GM20431 (cell line): ENCODE data around the gene TCERG1.

Experiments used
- in situ Hi-C: fragments of 300-500 bp; cut with MseI, MboI; formaldehyde crosslinking; loops from one replicate; pipeline ENCODE4 v1.15.0; 2020; ENCODE audit warnings: low sequenced_read_pairs; ENCODE audit not compliant: unreplicated experiment

The TCERG1 gene

DNA sequence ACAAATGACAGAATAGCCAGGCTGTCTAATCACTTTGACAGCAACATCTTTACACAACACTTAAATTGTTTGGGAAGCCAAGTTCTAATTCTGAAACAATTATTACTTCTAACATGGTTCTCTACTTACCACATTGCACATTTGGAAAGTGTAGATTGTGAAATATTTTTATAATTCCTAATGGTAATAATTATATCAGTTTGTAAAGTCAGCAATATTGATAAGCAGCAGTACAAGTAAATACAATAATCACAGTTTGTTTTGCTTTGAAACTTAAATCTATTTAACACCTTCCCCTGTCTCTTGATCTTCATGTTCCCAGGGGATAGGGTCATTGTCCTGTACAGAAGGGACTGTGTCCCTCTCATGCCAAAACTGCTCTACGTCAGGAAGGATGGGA is 67.4 kb downstream of the TCERG1 start:
- in situ Hi-C loops, result no loop called here

DNA sequence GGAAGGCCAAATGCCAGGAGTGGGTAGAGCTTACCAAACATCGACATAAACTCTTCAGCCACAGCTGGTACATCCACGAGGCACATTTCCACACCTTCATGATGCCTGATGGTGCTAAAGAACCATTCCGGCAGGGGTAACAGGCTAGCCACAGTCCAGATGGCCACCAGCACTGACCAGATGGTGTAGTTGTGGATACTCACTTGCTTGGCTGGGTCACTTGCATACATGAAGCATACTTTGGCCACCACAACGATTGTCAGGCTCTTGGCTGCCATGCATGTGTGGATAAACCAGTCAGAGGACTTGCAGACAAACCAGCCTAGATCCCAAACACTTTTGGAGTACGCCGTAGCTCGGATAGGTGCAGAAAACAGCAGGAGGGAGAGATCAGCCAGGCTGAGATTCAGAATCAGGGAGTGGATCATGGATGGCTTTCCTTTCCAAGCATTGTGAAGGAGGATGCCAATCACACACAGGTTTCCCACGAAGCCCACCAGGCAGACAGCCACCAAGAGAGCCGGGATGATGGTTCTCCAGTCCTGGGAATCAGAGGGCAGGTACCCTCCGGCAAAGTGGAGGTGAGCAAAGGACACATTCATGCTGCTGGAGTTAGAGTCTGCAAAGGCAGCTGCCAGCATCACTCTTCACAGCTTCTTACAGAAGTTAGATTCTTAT is 68.5 kb downstream of the TCERG1 start:
- in situ Hi-C loops, result no loop called here

DNA sequence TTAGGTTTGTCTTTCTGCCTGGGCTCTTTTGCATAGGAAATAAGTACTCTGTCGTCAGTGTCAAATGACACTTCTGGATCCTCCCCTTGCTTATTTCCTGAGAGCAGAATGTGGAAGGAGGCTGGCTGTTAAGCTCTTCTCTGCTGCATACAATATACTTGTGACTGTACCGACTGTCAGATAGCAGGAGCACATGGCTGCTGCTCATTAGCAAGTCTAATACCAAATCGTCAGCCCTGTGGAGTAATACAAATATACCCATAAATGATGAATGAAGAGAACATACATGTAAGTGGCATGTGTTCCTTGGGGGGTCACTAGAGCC is 69.0 kb downstream of the TCERG1 start, which contains the start of gene GPR151:
GPR151 (minus strand) TSS at position 40 of the 325 bp plus-strand sequence. CDS start 77 bp downstream, outside the sequence.
- in situ Hi-C loops, result no loop called here

DNA sequence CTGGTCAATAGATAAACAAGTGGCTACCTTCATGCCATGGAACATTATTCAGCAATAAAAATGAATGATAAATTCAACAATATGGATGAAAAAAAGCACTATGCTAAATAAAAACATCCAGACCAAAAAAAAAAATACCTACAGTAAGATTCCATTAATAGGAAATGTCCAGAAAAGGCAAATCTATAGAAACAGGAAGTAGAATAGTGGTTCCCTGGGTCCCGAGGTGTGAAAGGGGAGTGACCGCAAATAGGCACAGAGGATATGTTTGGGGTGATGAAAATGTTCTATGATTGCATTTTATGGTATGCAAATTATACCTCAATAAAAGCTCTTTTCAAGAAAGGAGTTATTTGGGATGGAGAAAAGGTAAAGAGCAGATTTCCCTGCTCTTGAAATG is 72.4 kb downstream of the TCERG1 start:
- in situ Hi-C loops, result no loop called here

DNA sequence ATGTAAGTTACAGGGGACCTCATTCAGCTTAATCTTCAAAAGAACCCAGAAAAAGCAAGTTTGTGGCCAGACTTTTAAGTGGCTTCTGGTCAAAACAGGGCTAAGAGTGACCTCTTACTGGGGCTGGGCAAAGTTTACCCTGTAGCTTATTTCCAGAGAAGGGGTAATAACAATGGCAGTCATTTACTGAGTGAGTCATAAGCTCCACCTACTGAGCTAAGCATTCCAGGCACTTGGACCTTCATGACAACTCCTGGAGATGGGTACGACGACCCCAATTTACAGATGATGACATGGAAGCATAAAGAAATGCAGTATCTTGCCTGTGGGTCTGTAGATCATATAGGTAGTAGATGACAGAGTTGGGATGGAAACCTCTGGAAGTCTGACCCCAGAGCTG is 73.6 kb downstream of the TCERG1 start:
- in situ Hi-C loops, result no loop called here

DNA sequence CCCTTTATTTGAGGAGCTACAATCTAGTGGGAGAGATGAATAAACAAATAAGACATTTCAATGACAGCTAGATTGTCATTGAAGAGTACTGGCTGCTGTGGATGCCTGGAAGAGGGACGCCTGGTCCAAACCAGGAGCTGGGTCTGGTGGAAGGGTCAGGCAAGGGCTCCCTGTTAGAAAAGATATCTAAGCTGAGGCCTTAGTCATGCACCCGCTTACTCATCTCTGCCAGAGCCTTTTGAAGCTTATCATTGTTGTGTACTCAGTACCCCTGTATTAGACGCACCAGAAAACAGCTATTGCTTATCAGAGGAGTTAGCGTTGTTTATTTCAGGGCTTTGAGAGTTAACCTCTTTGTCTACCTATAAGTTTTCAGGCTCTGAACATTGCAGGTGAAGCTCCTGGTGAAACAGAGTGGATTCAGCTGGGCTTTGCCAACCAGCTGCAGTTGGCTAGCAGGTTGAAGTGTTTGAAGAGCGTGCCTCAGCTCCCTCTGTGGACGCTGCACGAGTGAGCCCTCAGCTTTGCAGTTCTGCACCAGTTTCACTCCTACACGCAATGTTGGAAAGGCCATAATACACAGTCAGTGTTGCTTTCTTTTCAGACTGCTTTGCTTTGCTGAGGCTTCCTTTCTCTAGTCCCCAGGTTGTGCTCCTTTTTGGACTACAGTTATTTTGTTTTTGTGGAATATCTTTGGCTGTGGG is 74.4 kb downstream of the TCERG1 start:
- in situ Hi-C loops, result no loop called here

DNA sequence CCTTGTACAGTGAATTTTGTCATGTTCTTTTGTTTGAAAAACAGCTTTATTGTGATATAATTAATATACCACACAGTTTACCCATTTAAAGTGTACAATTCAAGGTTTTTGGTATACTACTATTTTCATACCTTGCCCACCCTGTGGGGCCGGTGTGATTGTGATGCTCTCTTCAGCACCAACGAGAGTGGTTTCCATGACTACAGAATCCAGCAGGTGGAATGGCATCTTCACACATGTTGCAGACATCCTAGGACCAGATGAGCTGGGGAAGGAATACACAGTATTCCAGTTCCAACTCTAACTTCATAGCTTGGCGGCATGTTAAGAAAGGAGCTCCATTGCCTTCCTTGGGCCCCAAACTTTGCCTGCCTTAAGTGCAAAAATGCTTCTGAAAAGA is 76.6 kb downstream of the TCERG1 start:
- in situ Hi-C loops, result no loop called here

DNA sequence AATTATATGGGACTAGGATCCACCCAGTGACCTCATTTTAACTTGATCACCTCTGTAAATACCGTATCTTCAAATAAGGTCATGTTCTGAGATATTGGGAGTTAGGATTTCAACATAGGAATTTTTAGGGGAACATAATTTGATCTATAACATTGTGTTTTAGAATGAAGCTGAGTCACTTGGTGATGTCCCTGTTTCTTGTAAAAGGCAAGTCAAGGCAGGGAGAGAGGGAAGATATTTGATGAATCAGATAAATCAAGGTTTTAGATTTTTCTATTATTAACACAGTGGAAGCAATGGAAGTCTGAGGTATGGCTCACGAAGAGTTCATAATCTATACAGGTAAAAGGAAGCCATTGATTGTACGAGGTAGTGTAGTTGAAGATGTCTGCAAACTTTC is 80.7 kb downstream of the TCERG1 start:
- in situ Hi-C loops, result no loop called here

DNA sequence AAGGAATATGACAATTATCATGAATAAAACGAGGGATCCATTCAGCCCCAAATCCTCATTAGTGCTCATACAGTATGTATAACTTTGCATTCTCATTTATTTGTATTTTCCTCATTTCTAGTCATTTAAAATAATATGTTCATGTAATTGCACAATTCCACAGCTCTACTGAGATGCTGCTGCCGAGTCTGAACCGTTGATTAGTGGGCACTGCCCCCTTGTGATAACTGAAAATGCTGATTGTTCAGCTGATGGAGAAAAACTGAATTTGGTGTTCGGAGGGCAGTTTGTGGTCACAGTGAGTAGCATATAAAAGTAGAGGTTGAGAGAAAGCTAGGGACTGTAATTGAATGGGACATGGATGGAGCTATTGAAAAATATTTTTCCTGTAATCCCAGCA is 81.1 kb downstream of the TCERG1 start:
- in situ Hi-C loops, result no loop called here

DNA sequence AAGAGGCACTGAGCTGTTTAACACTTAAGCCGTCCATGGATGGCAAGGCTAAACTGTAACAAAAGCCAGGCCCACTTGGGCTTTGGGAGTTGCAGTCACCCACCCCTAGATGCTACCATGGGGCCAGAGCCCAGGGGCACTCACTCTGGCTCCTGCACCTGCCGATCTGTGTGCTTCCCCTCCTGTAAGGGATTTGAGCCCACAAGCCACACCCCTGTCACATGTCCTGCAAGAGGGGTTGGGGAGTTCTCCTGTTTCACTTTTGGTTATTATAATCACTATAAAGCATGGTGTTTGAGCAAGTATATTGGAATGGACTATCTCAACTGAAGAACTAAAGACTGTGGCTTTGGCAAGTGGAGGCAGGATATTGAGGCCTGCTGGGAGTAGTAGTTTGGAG is 82.9 kb downstream of the TCERG1 start:
- in situ Hi-C loops, result loop anchor here (10.0 kb wide), 1 partner anchor 435 kb away; no protein-coding TSS in a partner anchor

DNA sequence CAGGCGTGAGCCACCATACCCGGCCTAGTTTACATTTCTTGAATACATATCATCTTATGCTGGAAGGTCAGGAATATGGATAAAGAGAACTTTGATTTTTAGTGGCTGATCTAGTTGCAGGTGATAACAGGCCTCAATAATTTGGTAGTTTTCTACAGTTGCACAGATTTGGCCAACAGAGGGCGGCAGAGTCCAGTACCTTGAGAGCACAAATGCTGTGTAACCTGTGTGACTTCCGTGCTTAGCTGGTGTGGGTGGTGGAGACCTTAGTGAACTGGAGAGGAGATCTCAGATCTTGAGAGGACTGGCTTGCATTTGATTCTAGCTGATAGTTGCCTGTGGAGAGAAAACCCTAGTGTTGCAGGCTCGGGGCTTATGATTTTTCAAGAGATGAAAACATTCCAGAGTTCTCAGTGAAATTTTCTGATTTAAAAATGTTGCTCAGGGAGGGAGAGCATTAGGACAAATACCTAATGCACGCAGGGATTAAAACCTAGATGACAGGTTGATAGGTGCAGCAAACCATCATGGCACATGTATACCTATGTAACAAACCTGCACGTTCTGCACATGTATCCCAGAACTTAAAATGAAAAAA is 86.2 kb downstream of the TCERG1 start:
- in situ Hi-C loops, result loop anchor here (10.0 kb wide), 1 partner anchor 431 kb away; no protein-coding TSS in a partner anchor

DNA sequence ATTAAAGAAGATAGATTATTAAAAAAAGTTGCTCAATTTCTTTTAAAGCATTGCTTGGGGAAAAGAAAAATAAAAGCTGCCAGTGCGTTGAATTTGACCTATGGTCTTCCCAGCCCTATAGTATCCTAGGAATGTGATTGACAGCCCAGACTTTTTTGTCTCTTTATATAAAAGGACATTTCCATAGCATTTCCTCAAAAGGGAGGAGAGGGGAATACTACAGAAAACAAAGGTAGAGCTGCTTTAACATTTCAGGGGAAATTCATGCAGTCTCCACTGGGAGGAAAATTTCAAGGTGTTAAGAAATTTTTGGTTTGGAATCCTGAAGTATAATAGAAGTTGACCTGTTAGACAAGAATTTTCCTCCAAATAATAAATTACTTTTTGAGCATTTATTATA is 86.7 kb downstream of the TCERG1 start:
- in situ Hi-C loops, result loop anchor here (10.0 kb wide), 1 partner anchor 431 kb away; no protein-coding TSS in a partner anchor

DNA sequence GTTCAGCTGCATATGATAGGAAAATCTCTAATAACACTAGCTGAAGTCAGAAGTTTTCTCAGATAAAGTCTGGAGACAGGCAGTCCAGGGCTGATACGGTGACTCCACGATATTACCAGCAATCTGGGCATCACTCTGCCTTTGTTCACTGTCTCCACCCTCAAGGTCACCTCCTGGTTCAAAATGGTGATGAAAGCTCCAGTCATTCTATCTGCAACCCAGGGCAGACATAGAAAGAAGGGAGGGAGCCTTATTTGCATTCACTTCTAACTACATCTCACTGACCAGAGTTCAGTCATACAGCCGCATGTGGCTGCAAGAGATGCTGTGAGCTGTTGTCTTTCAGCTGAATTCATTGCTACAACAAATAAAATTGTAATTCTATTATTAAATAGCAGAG is 91.3 kb downstream of the TCERG1 start:
- in situ Hi-C loops, result loop anchor here (10.0 kb wide), 1 partner anchor 426 kb away; no protein-coding TSS in a partner anchor

DNA sequence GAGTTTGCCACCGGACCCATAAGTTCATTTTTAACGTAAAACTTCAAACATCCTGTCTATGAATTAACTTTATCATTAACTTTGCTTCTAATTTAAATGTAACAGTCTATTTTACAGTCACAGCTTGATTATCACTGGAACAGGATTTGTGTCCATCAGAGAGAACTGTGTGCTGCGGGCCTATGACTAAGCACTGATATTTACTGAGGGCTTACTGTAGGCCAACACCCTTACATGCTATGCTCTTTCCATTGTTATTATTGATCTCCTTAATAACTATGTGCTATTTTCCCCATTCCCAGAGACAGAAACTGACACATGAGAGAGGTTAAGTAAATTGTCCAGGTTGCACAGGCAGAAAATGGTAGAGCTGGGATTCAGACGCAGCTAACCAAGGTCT is 92.8 kb downstream of the TCERG1 start:
- in situ Hi-C loops, result loop anchor here (10.0 kb wide), 1 partner anchor 425 kb away; no protein-coding TSS in a partner anchor

DNA sequence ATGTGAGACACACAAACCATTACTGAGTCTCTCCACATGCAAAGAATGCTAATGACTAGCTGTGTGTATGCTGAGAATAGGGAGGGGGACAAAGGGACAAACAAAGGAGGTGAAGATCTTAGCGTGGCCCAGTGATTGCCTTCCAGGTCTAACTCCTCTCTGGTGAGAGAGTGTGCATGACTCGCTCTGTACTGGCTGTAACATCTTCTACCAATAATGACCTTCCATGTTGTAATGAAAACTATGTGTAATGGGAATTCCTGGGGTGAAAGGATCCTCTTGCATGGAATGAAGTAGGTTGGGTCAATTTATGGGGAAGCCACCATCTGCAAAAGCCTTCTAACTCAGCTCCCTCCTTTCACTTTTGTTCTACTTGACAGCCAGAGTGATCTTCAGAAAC is 93.3 kb downstream of the TCERG1 start:
- in situ Hi-C loops, result no loop called here

DNA sequence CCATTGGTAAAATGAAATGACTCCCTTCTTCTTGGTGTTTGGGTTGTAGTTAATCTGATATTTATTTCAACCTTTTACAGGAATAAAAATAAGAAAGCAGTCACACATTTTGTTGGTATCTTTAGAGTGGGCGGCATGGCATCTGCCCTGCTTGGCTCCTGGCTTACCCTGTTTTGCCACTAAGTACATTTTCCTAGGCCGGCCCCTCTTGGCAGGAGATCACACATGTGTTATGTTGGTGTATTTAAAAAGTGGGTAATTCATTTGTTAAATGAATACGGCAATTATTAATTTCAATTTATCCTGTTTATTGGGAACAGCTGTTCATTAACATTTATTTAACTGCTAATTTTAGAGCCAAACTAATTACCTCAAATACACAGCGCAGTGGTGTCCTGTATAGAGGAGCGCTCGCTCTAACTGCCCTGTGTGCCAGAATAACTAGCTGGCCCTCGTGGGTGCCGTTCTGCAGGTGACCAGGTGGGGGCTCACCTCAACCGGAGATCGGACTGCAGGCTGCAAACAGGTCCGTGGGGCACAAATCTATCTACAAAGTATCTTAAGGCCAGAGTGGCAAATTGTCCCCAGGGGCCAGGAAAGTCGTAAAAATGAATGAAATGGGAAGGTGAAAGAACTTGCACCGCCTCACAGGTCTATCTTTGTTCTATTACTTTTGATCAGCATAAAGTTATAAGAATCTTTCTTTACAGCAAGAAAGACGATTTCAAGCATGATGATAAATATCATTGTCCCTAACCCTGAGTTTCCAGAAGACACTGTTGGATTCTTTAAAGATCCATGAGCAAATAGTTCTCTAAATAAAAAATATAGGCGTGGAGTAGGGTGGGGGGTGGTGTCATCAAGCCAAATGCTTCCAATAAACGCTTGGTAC is 95.1 kb downstream of the TCERG1 start:
- in situ Hi-C loops, result no loop called here

DNA sequence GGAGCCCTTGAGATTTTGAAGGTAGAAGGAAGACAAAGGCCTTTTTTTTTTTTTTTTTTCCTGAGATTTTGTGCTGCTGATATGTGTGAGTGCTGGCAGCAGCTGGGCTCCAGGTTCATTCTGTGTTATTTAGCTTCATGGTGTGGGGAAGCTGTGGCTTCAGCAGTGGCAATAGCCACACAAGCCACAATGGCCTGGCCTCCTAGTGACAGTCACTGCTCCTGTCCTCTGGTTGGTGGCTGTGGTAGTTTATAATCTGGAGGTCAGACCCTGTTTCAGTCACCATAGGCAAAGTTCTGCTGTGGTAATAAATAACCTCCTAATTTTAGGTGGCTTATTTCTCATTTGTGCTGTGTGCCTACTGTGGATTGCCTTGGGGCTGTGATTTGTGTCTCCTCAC is 97.1 kb downstream of the TCERG1 start:
- in situ Hi-C loops, result no loop called here

DNA sequence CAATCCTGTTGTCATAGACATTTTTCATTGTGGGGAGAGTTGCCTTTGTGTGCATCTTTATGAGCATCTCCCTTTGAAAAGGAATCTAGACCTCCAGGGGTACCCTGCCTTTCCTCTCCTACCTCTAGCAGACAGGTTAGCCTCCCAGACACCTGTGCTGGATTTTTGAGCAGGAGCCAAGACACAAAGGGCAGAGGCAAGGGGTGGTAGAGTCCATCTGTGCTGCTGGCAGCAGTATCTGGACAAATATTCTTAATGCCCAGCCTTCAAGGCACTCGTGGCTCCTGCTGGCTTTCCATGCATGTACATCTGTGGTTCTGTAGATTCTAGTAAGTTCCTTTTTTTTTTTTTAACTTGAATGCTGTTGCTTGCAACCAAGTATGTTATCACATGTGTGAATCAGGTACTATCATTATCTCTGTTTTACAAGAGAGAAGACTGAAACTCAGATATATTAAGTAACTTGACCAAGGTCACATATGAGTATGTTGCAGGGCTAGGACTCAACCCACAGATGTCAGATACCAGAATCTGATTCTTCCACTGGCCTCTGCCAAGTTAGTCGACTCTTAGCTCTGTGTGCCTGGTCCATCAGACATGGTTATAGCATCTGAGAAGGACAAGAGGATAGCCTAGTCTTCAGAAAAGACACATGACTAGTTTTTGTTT is 101.8 kb downstream of the TCERG1 start:
- in situ Hi-C loops, result no loop called here

DNA sequence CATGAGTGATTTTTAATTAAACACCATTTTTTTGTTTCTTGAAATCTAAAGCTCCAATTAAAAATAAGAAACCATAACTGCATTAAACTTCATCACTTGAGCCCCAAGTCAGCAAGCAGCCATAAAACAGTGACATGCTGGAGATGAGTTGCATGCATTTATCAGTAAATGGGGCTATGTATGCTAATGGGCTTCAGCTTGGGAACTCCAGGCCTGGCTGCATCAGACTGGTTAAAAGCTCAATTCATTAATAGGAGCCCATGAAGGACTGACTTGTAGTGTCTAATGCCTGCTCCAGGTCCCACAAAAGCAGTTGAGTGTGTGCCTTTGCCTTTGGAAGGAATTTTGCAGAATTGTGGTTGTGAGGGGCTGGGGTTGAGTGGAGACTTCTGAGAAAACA is 102.5 kb downstream of the TCERG1 start:
- in situ Hi-C loops, result no loop called here

DNA sequence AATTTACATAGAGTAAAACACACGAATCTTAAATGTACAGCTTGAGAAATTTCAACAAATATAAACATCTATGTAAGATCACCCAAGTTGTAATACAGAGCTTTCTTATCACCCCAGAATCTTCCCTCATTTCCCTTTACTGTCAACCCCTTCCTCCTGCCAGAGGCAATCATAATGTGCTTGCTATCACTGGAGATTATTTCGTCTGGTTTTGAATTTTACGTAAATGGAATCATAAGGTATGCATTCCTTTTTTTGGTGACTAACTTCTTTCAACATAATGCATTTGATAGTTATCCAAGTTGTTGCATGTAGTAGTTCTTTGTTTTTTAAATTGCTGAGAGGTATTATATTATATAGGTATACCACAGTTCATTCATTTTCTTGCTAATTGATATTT is 106.3 kb downstream of the TCERG1 start:
- in situ Hi-C loops, result no loop called here
